Erythroblast (primary cell): ENCODE results near the gene TNPO1.

Experiments used
- GATA1 ChIP-seq: IDR thresholded peaks from 2 replicates; pipeline ENCODE4 v1.6.1; 2011; ENCODE audit warnings: low read depth, mild to moderate bottlenecking, control low read depth, low read length, moderate library complexity
- POLR2A ChIP-seq: IDR thresholded peaks from 2 replicates; pipeline ENCODE4 v1.6.1; 2011; ENCODE audit warnings: mild to moderate bottlenecking, low read length

GRCh38 chr5:72959257-72959656, 142.8 kb downstream of the TNPO1 start:
- TF ChIP-seq POLR2A (no peak), GATA1 (no peak)
